SKM-1 treated with dmso at 0.1 percent for 144 hours (cell line): Measurements from ENCODE around the gene EZH2.

Experiments used
- DNase-seq: peaks from one replicate; lab custom pipeline; 2025; ENCODE audit not compliant: unreplicated experiment; lab: John Stamatoyannopoulos, UW

EZH2 gene

DNA sequence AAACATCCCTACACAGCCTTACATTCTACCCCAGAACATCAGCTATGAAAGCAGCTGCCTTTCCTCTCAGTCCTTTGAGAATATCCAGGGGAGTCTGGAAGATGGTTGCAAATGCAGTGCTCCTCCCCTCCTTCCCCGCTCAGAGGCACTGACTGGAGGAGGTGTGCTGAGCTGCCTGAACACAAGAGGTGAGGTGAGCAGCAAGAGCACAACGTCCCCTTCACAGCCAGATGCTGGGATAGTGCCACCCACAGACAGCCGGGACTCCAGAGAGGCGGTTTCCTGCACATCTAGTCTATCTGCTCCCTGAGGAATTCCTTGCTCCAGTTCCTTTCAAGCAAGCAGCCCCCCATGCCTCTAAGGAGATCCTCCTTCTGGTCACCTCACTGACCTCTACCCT, 74.2 kb downstream of the EZH2 start:
- DNase-seq = no peak

DNA sequence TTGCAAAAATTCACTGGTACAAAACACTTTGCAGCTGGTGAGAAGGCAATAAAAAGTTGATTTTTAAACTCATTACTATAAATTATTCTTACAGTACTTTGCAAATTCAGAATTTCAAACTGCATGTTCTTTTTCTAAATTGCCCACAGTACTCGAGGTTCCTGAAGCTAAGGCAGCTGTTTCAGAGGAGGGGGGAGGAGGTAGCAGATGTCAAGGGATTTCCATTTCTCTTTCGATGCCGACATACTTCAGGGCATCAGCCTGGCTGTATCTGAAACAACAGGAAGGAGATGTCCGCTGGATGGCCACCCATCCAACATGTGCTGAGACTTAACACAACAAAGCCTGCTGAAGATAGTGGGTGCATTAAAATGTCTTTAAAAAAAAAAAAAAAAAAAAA, 76.7 kb downstream of the EZH2 start:
- no peak for DNase-seq

DNA sequence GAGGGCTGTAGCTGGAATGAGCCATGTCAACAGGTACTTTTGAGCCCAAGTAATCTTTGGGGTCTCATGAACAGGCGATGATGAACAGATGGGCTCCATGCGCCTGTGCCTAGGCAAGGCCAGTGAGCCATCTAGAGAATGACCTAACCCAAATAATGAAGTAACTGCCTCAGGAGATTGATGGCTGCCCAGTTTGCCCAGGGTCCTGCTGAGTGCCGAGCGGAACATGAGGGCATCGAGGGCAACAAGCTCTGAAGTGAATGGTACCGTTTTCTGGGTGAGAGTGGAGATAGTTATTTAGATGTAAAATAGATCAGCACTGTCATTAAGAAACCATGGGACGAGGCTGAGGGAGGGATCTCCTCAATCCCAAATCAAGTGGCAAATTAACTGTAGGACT, 77.9 kb downstream of the EZH2 start:
- DNase-seq = no peak

DNA sequence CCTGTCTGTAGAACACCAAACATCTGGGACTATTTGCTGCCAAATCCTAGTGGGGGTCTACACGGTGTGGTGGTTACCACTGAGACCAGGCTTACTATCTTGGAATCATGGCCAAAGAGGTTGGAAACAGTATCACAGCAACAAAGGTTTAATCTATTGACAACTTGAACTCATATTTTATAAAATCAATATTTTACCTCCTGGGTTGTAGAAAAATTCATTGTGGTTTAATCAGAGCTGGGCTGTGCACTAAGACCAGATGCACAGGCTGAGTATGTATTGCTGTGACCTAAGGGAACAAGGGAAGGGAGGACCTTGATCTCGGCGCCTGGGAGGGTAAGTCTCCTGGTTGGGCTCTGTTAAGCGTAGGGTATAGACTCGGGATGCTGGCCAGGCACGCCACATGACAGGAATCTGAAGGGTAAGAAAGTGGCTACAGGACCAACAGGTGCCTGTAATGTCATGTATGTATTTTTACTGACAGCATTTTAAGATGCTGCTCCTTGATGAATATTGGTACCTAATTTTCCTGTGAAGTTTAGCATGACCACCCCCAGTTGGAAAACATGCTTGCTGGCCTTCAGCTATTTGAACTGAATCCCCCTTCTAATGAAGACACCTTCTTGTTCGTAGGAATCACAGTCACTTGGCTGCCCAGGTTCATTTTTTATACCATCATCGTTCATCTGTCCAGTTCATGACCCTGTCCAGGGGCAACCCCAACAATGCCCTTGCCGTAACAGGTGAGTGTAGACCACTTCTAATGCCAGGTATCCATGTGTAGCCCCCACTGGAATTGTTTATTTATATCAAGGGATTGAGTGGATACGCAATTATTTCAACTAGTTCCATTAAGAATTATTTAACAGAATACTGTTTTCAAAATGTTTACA, 79.5 kb downstream of the EZH2 start:
- DNase-seq = no peak

DNA sequence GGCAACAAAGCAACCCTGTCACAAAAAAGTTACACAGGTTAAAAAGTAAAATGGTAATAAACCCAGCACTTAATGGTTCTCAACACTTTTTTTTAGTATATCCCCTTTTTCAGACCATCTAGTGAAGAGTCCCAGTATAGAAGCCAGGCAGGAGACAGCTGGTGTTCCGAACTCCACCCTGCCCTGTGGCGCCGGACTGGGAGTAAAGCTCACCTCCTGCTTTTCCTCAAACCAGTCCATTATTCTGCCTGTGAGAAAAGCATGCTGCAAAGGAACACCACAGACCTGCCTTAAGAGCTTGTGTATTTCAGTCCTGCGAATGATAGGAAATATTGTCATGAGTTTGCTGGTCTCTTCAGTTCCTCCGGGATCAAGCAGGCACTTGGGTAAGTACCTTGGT, 81.0 kb downstream of the EZH2 start:
- DNase-seq = no peak

DNA sequence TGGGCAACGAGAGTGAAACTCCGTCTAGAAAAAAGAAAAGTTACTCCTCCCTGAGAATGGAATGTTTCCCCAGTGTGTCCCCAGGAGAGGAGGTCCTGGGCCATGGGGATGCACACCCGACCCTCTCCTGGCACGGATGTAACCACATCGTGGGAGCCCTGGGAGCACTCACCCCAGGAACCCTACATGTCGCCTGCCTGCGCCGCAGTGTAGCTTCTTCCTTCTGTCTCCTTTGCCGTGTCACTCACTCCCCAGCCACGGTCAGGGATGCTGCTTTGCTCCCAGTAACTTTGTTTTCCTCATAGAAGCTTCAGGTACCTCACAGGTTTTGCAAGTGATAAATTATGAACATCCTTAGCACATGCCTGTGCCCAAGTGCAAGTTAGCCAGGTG, 82.0 kb downstream of the EZH2 start:
- DNase-seq = no peak

DNA sequence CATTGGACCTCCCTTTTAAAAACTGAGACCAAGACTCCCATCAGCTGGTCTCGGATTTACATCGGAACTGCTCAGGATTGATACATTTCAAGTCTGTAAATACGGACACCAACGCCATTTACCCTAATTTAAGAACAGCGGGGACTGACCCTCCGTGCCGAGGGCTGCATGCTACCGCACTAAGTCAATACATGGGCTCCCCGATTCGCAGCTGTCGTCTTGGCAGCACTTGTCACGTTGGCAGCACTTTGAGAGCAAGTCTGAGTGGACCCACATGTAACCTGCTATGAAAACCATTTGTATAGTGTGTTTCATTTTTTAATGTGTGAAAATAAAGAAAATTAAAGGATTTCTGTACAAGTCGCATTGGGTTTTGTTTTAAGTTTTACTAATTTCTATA, 83.4 kb downstream of the EZH2 start:
- DNase-seq = no peak

DNA sequence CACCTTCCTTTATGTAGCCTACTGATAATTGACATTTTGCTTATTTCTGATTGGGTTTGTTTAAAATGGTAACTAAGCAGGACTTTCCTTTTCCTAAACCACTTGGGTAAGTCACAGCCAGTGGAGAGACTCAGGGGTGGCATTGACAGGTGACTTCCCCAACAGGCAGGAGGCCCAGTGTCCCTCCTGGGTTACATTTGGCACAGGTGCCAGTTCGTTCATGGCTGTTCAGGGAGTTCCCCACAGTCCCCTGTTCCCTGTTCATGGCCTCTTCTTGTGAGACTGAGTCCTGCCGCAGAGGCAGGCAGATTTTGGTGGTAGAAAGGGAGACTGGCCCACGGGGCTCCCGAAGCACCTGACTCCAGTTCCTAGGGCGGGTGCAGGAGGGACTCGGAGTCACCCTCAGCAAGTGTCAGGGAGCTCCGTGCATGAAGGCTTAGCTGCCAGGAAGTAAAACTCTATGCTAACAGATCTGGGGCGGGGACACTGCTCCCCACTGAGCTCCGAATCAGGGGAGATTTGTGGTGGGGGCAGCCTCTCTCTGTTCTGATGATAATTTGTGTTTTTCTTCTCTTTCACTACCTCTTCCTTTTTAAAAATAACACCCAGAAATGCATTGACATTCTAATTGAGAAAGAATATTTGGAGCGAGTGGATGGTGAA, 84.1 kb downstream of the EZH2 start:
- no peak for DNase-seq

DNA sequence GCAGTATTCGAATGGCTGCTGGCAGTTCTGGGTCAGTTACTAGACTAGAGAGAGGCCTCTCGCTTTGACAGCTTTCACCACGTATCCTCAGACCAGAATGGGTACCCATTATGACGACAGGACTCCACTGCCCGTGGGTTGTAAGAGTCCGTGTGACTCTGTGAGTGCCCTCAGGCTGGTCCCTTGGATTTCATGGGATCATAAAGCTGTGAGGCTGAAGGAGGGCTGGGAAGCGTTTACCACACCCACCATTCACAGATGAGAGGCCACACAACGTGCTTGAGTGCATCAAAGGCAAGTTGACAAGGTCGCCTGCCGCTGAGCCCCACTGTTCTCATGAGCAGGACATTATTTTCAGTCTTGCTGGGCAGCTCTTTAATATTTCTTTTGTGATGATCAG, 87.2 kb downstream of the EZH2 start:
- DNase-seq = no peak

DNA sequence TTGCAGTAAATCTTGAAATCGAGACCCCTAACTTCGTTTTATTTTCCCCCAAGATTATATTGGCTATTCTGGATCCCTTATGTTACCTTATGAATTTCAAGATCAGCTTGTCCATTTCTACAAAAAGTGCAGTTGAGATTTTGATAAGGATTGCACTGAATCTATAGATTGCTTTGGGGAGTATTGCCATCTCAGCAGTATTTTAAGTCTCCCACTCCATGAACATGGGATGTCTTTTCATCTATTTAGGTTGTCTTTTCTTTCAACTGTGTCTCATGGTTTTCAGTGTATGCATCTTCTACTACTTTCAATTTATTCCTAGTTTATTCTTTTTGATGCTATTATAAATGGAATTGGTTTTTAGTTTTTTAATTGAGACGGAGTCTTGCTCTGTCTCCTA, 89.6 kb downstream of the EZH2 start:
- DNase-seq = no peak

DNA sequence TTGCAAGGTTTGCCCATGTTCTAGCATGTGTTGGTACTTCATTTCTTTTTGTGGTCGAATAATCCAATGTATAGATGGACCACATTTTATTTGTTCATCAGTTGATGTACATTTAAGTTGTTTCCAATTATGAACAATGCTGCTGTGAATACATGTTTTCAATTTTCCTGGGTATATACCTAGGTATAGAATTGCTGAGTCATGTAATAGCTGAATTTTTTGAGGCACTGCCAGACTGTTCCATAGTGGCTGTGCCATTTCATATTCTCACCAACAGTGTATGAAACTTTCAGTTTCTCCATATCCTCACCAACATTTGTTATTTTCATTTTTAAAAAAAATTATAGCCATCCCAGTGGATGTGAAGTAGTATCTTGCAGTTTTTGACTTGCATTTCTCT, 90.5 kb downstream of the EZH2 start:
- no peak for DNase-seq

DNA sequence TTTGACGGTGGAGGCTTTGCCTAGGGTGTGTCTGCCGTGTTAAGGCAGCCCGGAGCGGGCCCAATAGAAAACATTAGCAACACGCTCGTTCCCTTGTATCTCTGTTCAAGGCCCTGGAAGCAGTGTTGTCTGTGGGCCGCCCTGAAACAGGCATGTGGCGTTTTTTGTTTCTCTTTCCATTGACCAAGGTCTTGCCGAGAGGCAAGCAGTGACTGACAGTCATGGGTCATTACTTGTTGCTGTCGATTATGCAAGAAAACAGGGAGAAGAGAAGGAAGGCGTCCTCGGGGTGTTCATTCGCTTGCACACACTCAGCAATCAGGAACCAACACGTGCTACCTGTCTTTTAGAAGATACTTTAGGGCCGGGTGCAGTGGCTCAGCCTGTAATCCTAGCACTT, 92.5 kb downstream of the EZH2 start:
- no peak for DNase-seq

DNA sequence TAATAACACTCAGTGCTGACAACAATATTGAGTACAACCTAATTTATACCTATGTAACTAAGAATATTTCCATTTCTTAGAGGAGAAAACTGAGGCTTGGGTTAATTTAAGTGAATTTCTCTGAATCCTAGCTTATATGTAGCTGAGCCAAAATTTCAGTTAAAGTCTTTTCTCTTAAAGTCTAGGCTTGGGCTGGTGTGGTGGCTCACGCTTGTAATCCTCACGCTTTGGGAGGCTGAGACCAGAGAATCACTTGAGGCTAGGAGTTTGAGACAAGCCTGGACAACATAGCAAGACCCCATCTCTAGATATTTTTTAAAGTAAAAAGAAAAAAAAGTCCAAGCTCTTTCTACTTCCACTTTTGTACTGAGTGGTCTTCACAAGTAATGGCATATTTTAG, 93.2 kb downstream of the EZH2 start:
- no peak for DNase-seq

DNA sequence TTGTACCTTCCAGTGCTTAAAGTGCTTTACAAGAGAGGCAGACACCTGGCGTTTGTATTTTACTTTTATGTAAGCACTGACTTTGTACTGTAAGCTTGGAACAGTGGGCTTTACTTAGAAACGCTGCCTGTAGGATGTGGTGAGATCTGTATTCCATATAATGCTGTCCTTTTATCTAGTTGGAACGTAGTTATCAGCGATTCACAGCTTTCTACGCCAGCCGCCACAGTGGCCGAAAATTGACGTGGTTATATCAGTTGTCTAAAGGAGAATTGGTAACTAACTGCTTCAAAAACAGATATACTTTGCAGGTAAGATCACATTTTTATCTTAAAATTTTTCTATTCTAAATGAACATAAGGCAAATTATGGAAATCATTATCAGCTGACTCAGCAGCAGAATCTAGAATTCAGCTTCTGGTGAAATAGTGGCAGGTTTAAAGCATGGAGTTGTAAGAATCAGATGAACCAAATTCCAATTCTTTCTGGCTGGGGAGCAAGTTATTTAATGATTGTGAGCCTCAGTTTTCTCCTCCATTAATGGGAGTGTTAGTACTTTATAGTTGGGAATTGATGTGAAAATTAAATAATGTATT, 93.9 kb downstream of the EZH2 start:
- DNase-seq = no peak

DNA sequence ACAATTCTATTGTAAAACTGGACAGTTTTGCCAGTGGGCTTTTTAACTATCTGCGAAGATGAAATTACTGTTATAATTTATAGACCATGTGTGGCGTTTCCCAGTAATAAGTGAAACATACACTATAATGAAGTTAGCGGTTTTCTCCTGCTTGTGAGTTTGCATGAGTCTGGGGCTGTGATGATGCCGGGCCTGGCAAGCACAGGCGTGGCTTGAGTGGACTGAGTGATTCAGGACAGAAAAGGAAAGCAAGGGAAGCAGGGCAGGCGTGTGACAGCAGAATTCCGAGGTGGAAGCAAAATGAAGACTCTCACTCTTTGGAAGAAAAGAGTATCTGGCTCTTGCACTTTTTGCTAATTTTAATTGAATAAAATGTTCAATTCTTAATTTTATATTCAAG, 94.9 kb downstream of the EZH2 start:
- no peak for DNase-seq

DNA sequence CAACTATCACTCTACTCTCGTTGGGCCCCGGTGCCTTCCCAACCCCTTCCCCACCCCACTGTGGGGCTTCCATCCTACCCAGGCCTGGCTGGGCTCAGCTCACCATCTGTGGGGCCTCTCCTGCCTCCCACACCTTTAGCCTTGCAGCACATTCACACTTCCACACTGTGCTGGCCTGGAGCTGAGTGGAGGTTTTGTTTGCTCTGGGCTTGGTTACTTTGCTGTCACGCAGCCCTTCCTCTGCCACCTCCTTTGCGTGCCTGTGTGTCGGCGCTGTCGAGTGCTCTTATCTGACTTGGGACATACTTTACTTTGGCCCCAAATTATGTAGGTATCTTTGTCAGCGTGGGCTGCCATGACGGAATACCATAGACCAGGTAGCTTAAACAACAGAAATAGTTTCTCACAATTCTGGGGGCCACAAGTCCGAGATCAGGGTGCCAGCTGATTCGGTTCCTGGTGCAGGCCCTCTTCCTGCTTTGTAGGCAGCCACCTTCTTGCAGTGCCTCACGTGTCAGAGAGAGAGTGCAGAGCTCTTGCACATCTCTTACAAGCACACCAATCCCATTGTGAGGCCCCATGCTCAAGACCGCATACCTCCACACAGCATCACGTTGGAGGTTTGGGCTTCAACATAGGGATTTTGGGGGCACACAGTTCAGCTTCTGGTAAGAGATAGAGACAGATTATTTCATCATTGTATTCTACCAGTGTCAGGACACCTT, 96.4 kb downstream of the EZH2 start:
- no peak for DNase-seq

DNA sequence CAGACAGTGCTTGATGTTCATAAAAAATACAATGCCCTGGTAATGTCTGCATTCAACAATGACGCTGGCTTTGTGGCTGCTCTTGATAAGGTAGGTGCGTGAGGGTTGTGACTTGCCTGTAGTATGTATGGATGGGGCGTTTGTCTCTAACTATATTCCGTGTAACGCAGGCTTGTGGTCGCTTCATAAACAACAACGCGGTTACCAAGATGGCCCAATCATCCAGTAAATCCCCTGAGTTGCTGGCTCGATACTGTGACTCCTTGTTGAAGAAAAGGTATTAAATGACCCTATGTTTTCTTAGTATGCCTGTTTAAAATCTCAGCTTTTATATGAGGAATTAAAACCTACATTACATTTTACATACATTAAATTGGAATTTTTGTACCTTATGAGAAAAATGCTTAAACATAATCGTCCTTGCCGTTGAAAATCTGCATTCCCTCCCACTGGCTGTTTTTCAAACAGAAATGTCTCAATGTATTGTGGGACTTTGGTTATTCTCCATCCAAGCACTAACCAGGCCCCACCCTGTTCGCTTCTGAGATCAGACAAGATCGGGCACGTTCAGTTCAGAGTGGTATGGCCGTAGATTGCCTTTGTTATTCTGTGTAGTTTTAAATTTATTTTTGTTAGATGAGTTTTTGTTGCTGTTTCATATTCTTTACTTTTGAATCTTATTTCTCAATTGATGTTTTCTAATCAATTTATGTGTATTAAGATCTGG, 100.1 kb downstream of the EZH2 start:
- no peak for DNase-seq

DNA sequence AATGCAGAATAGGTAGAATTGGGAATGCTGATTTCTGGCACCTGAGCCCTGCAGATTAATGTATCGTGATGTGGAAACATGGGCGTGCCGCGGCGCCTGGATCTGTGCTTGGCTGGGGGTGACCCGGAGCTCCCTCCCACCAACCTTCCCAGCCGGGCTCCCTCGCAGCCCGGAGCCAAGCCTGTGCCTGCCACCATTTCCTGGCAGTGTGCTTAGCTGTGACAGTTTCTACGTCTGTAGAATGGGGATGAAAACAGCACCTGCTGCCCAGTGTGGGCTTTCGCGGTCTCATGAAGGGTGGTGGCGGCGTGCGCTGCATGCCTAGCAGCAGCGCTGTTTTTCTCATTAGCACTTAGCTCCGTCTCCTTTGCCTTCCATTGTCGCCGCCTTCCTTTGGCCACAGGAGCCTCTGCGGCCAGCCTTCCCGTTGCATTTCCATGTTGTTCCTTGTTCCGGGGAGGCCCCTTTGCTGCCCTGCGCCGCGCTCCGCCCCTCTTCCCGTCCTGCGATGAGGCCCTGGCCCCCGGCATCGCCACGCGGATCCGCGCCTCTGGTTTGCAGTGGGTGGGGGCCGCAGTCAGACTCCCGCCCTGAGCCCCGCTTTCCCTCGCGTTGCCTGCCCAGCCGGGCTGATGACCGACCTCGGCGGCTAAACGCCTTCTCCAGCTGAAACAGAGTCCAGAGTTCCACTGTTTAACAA, 101.2 kb downstream of the EZH2 start:
- no peak for DNase-seq

DNA sequence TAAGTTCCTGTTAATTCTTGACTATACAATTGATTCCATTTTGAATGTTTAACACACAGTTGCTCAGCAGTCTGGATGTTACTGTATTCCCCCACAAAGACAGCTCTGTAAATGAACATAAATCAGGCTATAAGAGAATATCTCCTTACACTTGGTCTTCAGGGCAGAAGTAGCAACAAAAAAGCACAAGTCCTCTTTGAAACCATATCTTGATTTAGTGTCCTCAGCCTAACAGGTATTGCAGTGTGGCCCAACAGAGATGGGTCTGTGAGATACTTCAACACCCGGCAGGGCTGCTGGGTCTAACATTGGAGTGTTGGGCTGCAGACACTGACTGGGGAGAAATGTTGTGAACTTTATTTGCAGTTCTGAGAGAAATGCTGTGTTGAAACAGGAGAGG, 109.6 kb downstream of the EZH2 start:
- no peak for DNase-seq

DNA sequence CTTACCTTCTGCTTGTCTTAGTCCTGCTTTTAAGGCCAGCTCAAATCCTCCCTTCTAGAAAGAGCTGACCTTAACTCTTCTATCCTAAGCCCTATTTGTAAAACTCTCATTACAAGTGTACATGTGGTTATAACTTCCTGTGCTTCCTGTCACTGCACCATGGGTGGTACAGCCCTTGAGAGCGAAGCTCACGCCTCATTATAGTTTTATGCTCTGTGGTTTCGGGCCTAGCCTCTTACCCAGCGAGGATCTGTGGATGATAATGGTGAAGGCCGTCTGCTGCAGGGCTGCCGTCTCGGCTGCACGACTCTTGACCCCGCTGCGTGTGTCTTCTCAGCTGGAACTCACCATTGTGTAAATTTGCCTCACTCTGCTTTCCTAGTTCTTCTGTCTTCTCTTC, 110.8 kb downstream of the EZH2 start:
- no peak for DNase-seq
